ENCODE measurements around the gene CTNNBL1.
"Not testable (repeated sequence)": the region's sequence is repeated elsewhere in the genome, so short reads cannot be mapped to it uniquely, and the experiment has no call there.

CTNNBL1 gene

DNA sequence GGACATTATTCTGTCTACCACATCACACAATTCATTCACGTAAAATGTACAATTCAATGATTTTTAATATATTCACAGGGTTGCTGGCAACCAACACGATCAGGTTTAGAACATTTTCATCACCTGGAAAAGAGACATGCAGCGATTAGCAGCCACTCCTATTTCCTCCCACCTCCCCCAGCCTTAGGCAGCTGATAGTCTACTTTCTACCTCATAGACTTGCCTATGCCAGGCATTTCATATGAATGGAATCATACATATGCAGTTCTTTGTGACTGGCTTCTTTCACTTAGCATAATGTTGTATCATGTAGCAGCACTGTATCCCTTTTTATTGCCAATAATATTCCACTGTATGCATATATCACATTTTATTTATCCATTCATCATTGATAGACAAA lies 31.5 kb upstream of the CTNNBL1 start:
- no peak for DNase-seq
- Histone ChIP-seq H3K27me3 (no peaks in the 10 kb centered on the region), H3K27ac (no peak overlapping the region), H3K9me3 (no peaks in the 10 kb centered on the region), H3K36me3 (no peaks in the 10 kb centered on the region), H3K4me3 (no peak overlapping the region), H3K4me1 (no peaks in the 10 kb centered on the region)
- intact Hi-C loops (cut with DNase I; ENCODE audit: low total_unique reads) = no loop called here
- TF ChIP-seq, protein P1, sequence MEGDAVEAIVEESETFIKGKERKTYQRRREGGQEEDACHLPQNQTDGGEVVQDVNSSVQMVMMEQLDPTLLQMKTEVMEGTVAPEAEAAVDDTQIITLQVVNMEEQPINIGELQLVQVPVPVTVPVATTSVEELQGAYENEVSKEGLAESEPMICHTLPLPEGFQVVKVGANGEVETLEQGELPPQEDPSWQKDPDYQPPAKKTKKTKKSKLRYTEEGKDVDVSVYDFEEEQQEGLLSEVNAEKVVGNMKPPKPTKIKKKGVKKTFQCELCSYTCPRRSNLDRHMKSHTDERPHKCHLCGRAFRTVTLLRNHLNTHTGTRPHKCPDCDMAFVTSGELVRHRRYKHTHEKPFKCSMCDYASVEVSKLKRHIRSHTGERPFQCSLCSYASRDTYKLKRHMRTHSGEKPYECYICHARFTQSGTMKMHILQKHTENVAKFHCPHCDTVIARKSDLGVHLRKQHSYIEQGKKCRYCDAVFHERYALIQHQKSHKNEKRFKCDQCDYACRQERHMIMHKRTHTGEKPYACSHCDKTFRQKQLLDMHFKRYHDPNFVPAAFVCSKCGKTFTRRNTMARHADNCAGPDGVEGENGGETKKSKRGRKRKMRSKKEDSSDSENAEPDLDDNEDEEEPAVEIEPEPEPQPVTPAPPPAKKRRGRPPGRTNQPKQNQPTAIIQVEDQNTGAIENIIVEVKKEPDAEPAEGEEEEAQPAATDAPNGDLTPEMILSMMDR (IDR thresholded peaks at IDR 0.05) = no peak

- DNase-seq; H3K27ac ChIP-seq; intact Hi-C loops (cut with DNase I; ENCODE audit: low total_unique reads); H3K36me3 ChIP-seq; H3K9me3 ChIP-seq; H3K4me1 ChIP-seq; H3K4me3 ChIP-seq: not testable (repeated sequence)
- H3K27me3 ChIP-seq = peaks cover 0 to 16% of the 10 kb centered on the region in 2 donors
Observed at GRCh38 chr20:37664595-37664994, 29.2 kb upstream of the CTNNBL1 start.

- H3K36me3 ChIP-seq = no peaks in the 10 kb centered on the region
- H3K9me3 ChIP-seq = no peaks in the 10 kb centered on the region
- peaks cover 0 to 5% (median 0%) of the 10 kb centered on the region in 4 donors for H3K4me1 ChIP-seq
- H3K27ac ChIP-seq = no peak overlapping the region
- intact Hi-C loops (cut with DNase I; ENCODE audit: low total_unique reads) = no loop called here
- DNase-seq = no peak
- H3K27me3 ChIP-seq = peaks cover 0 to 48% of the 10 kb centered on the region in 2 donors
- H3K4me3 ChIP-seq = no peak overlapping the region
- TF ChIP-seq, protein P1 (IDR thresholded peaks at IDR 0.05) = no peak
Observed at GRCh38 chr20:37668166-37668565, 25.7 kb upstream of the CTNNBL1 start.

- intact Hi-C loops (cut with DNase I; ENCODE audit: low total_unique reads) = no loop called here
- H3K27me3 ChIP-seq = peaks cover 0 to 48% of the 10 kb centered on the region in 2 donors
Observed at GRCh38 chr20:37669062-37669772, 24.6 kb upstream of the CTNNBL1 start.

DNA sequence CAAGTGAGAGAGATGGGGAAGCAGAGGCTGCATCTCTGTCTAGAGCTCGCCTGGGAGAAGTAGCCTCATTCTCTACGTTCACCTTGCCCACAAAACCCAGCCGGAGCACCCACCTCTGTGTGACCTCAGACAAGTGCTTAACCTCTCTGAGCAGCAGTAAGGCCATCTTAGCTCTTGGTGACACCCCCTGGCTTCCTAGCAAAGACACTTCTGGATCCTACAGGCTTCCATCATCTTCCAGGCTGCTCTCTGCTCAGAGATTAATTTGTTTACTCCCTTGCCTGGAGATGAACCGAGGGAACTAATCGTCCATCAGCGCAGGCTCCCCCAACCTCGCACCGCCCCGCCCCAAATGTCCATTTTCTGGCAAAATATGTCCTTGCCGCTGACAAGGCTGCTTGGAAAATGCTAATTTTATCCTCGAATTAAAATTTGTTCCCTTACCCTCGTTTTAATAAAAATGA lies 24.0 kb upstream of the CTNNBL1 start:
- intact Hi-C loops (cut with DNase I; ENCODE audit: low total_unique reads) = no loop called here
- TF ChIP-seq, protein P1 (IDR thresholded peaks at IDR 0.05) = no peak
- Histone ChIP-seq H3K27ac (no peak overlapping the region), H3K36me3 (no peaks in the 10 kb centered on the region), H3K4me3 (peak overlapping the region in 1 of 2 donors; percentile 6), H3K4me1 (peaks cover 0 to 5% (median 0%) of the 10 kb centered on the region in 4 donors), H3K9me3 (no peaks in the 10 kb centered on the region), H3K27me3 (peaks cover 0 to 48% of the 10 kb centered on the region in 2 donors)
- DNase-seq = no peak

More at GRCh38 chr20:37669062-37669772, 24.6 kb upstream of the CTNNBL1 start:
- TF ChIP-seq, protein P1 (IDR thresholded peaks at IDR 0.05) = no peak
- H3K4me1 ChIP-seq = peaks cover 0 to 5% (median 0%) of the 10 kb centered on the region in 4 donors
- H3K4me3 ChIP-seq = no peak overlapping the region
- H3K36me3 ChIP-seq = no peaks in the 10 kb centered on the region
- no peaks in the 10 kb centered on the region for H3K9me3 ChIP-seq
- DNase-seq = no peak
- H3K27ac ChIP-seq = no peak overlapping the region

GRCh38 chr20:37670351-37670791 lies 23.5 kb upstream of the CTNNBL1 start:
- Histone ChIP-seq H3K36me3 (no peaks in the 10 kb centered on the region), H3K27ac (no peak overlapping the region), H3K4me1 (peaks cover 0 to 5% (median 0%) of the 10 kb centered on the region in 4 donors), H3K27me3 (peaks cover 0 to 48% of the 10 kb centered on the region in 2 donors), H3K9me3 (no peaks in the 10 kb centered on the region), H3K4me3 (peak overlapping the region; percentile 2 to 6)
- no peak for DNase-seq
- intact Hi-C loops (cut with DNase I; ENCODE audit: low total_unique reads) = no loop called here
- TF ChIP-seq, protein P1 (IDR thresholded peaks at IDR 0.05) = no peak
